ENCODE data around the gene POR. TPM values are rescaled to one million over a fixed set of nuclear protein-coding genes. Genes with fewer than 3 reads are reported as not detected.

POR gene
- total RNA-seq, 4 donors from 2014 or later, result 66.6 to 244 (median 107) TPM

- Histone ChIP-seq H3K36me3 (peaks cover 0 to 9% (median 0%) of the 10 kb centered on the region in 3 donors), H3K27me3 (no peaks in the 10 kb centered on the region), H3K4me3 (no peak overlapping the region), H3K27ac (no peak overlapping the region), H3K9me3 (no peaks in the 10 kb centered on the region), H3K4me1 (peaks cover 0 to 36% (median 0%) of the 10 kb centered on the region in 4 donors)
- TF ChIP-seq POLR2A (IDR thresholded peaks at IDR 0.05), result no peak
- TF ChIP-seq EP300 (IDR thresholded peaks at IDR 0.05), result no peak
- TF ChIP-seq CTCF (IDR thresholded peaks at IDR 0.05), result no peak
- DNase-seq (ENCODE audit: low spot score in 2 of 2), result no peak
- WGBS, 2 donors, result 88 to 94% methylated on average over 2 of the region's 2 CpGs
Observed at GRCh38 chr7:75924256-75924655, 9.3 kb downstream of the POR start.

- H3K27ac ChIP-seq, result no peak overlapping the region
- peaks cover 0 to 12% (median 0%) of the 10 kb centered on the region in 3 donors for H3K36me3 ChIP-seq
- no peak for DNase-seq (ENCODE audit: low spot score in 2 of 2)
- WGBS, 2 donors, result 78 to 87% methylated on average over 2 of the region's 2 CpGs
- TF ChIP-seq EP300 (IDR thresholded peaks at IDR 0.05) (no peak), CTCF (IDR thresholded peaks at IDR 0.05) (no peak), POLR2A (IDR thresholded peaks at IDR 0.05) (no peak)
- H3K4me1 ChIP-seq, result peaks cover 0 to 30% (median 0%) of the 10 kb centered on the region in 4 donors
- H3K4me3 ChIP-seq, result no peak overlapping the region
- no peaks in the 10 kb centered on the region for H3K27me3 ChIP-seq
- H3K9me3 ChIP-seq, result no peaks in the 10 kb centered on the region
Observed at GRCh38 chr7:75924889-75925288, 9.9 kb downstream of the POR start.

GRCh38 chr7:75925717-75926435 is 10.9 kb downstream of the POR start:
- Histone ChIP-seq H3K9me3 (no peaks in the 10 kb centered on the region), H3K4me3 (no peak overlapping the region), H3K27me3 (no peaks in the 10 kb centered on the region), H3K36me3 (peaks cover 0 to 12% (median 0%) of the 10 kb centered on the region in 3 donors), H3K4me1 (peaks cover 0 to 22% (median 0%) of the 10 kb centered on the region in 4 donors), H3K27ac (no peak overlapping the region)
- WGBS, 2 donors, result 83 to 84% methylated on average over 10 of the region's 10 CpGs
- DNase-seq (ENCODE audit: low spot score in 2 of 2), result no peak
- no peak for TF ChIP-seq EP300 (IDR thresholded peaks at IDR 0.05)
- TF ChIP-seq CTCF (IDR thresholded peaks at IDR 0.05), result no peak
- no peak for TF ChIP-seq POLR2A (IDR thresholded peaks at IDR 0.05)

- no peak for TF ChIP-seq CTCF (IDR thresholded peaks at IDR 0.05)
- no peak for TF ChIP-seq POLR2A (IDR thresholded peaks at IDR 0.05)
- no peak for TF ChIP-seq EP300 (IDR thresholded peaks at IDR 0.05)
- WGBS, 2 donors, result 86 to 89% methylated on average over 4 of the region's 4 CpGs
- H3K27me3 ChIP-seq, result no peaks in the 10 kb centered on the region
- peaks cover 0 to 12% (median 0%) of the 10 kb centered on the region in 3 donors for H3K36me3 ChIP-seq
- H3K9me3 ChIP-seq, result no peaks in the 10 kb centered on the region
- H3K4me1 ChIP-seq, result peaks cover 0 to 16% (median 2%) of the 10 kb centered on the region in 4 donors
- no peak for DNase-seq (ENCODE audit: low spot score in 2 of 2)
- H3K4me3 ChIP-seq, result no peak overlapping the region
- H3K27ac ChIP-seq, result no peak overlapping the region
Observed at GRCh38 chr7:75928568-75928914, 13.6 kb downstream of the POR start.

- Histone ChIP-seq H3K4me1 (peaks cover 0 to 24% (median 4%) of the 10 kb centered on the region in 4 donors), H3K36me3 (peaks cover 0 to 24% (median 0%) of the 10 kb centered on the region in 3 donors), H3K27me3 (no peaks in the 10 kb centered on the region), H3K27ac (no peak overlapping the region), H3K4me3 (no peak overlapping the region), H3K9me3 (peaks cover 0 to 8% (median 0%) of the 10 kb centered on the region in 4 donors)
- DNase-seq (ENCODE audit: low spot score in 2 of 2), result no peak
- no peak for TF ChIP-seq POLR2A (IDR thresholded peaks at IDR 0.05)
- TF ChIP-seq CTCF (IDR thresholded peaks at IDR 0.05), result no peak
- no peak for TF ChIP-seq EP300 (IDR thresholded peaks at IDR 0.05)
- WGBS, 2 donors, result 53 to 59% methylated on average over 5 of the region's 5 CpGs
Observed at GRCh38 chr7:75931680-75932079, 16.7 kb downstream of the POR start.
